A673 (cell line): Measurements from ENCODE around the gene CCDC126. TPM values are rescaled to one million over a fixed set of nuclear protein-coding genes. Genes with fewer than 3 reads are reported as not detected.

Experiments used
- BruUV-seq: library from RNA; stranded (reverse); fragments of 400-500 nt; replicated peaks from 2 replicates; lab custom pipeline; 2021; lab: Mats Ljungman, UMichigan
- CTCF ChIA-PET: fragments of 300-600 bp; sonication (Branson Sonifier 250); formaldehyde crosslinking; loops from one replicate; lab custom pipeline; 2022; ENCODE audit warnings: antibody characterized with exemption; lab: Charles Lee
- POLR2A ChIA-PET: fragments of 300-600 bp; sonication (Branson Sonifier 250); formaldehyde crosslinking; loops from one replicate; lab custom pipeline; 2022; ENCODE audit warnings: antibody characterized with exemption; ENCODE audit not compliant: low non-redundant PET; lab: Charles Lee
- DNase-seq: peaks from one replicate; pipeline ENCODE4 v3.0.0-alpha.2; 2015; ENCODE audit warnings: low spot score
- H3K27ac ChIP-seq: fragments of 200-600 bp; sonication (generic); 2 replicates; pipeline ENCODE4 v1.5.1; 2016; ENCODE audit warnings: mixed run types, low read depth, mild to moderate bottlenecking, mixed read lengths, antibody characterized with exemption, low read length; ENCODE audit not compliant: poor library complexity, severe bottlenecking
- H3K27me3 ChIP-seq: fragments of 200-600 bp; sonication (generic); replicated peaks from 2 replicates; pipeline ENCODE4 v1.6.1; 2017; ENCODE audit warnings: mixed run types, low read depth, mild to moderate bottlenecking, mixed read lengths, antibody characterized with exemption, low read length; ENCODE audit not compliant: insufficient read depth, poor library complexity
- H3K36me3 ChIP-seq: fragments of 200-600 bp; sonication (generic); 2 replicates; pipeline ENCODE4 v1.6.1; 2016; ENCODE audit warnings: mixed run types, mild to moderate bottlenecking, mixed read lengths, antibody characterized with exemption, low read length; ENCODE audit not compliant: insufficient read depth, poor library complexity, severe bottlenecking
- H3K4me1 ChIP-seq: fragments of 200-600 bp; sonication (generic); 2 replicates; pipeline ENCODE4 v1.6.1; 2017; ENCODE audit warnings: mixed run types, mild to moderate bottlenecking, mixed read lengths, antibody characterized with exemption, low read length; ENCODE audit not compliant: insufficient read depth, poor library complexity, severe bottlenecking
- H3K4me3 ChIP-seq: fragments of 200-600 bp; sonication (generic); 2 replicates; pipeline ENCODE4 v1.5.1; 2016; ENCODE audit warnings: low read depth, mixed run types, mild to moderate bottlenecking, mixed read lengths, low read length; ENCODE audit not compliant: poor library complexity, severe bottlenecking
- H3K9me3 ChIP-seq: fragments of 200-600 bp; sonication (generic); 2 replicates; pipeline ENCODE4 v1.6.1; 2016; ENCODE audit warnings: mixed run types, low read depth, mild to moderate bottlenecking, mixed read lengths, antibody characterized with exemption, low read length; ENCODE audit not compliant: poor library complexity, severe bottlenecking
- CTCF ChIP-seq: fragments of 300-800, 200-600 bp; sonication (generic); conservative IDR thresholded peaks from 2 replicates; pipeline ENCODE4 v1.5.1; 2017; ENCODE audit warnings: low read depth, mild to moderate bottlenecking, antibody characterized with exemption, low read length, moderate library complexity, mixed read lengths
- EZH2 ChIP-seq: fragments of 200-600 bp; sonication (generic); IDR thresholded peaks from 2 replicates; pipeline ENCODE4 v1.6.1; 2017; ENCODE audit warnings: borderline replicate concordance, low read depth, mild to moderate bottlenecking, mixed read lengths, antibody characterized with exemption, low read length; ENCODE audit not compliant: poor library complexity, severe bottlenecking
- intact Hi-C: fragments of 100-400 bp; cut with micrococcal nuclease; formaldehyde crosslinking; loops from one replicate; pipeline ENCODE4 v1.10.0; 2022; ENCODE audit not compliant: unreplicated experiment
- total RNA-seq: library from RNA; stranded (reverse); gene quantifications from 2 replicates; pipeline ENCODE4 v1.2.3, GENCODE V29; 2021

The CCDC126 gene
- total RNA-seq, 1 experiment from 2014 or later = 7.4 TPM

GRCh38 chr7:23685731-23686130, 88.5 kb downstream of the CCDC126 start:
- no peak for TF ChIP-seq EZH2
- no peak for TF ChIP-seq CTCF
- Histone ChIP-seq H3K4me1 (no peaks in the 10 kb centered on the region), H3K36me3 (no peaks in the 10 kb centered on the region), H3K27ac (no peak overlapping the region), H3K9me3 (no peaks in the 10 kb centered on the region), H3K4me3 (no peak overlapping the region), H3K27me3 (no peaks in the 10 kb centered on the region)
- ChIA-PET POLR2A (no interaction called here), CTCF (no interaction called here)
- DNase-seq = no peak
- intact Hi-C loops = no loop called here
- BruUV-seq = no TSS peak

- DNase-seq = no peak
- no peak overlapping the region for H3K27ac ChIP-seq
- H3K4me3 ChIP-seq = no peak overlapping the region
- no TSS peak for BruUV-seq
- no peaks in the 10 kb centered on the region for H3K4me1 ChIP-seq
- TF ChIP-seq CTCF (no peak), EZH2 (no peak)
- intact Hi-C loops = no loop called here
- H3K36me3 ChIP-seq = no peaks in the 10 kb centered on the region
- ChIA-PET POLR2A (no interaction called here), CTCF (no interaction called here)
- no peaks in the 10 kb centered on the region for H3K9me3 ChIP-seq
- no peaks in the 10 kb centered on the region for H3K27me3 ChIP-seq
These were observed 89.8 kb downstream of the CCDC126 start for GRCh38 chr7:23687011-23687410.

GRCh38 chr7:23689165-23689564, 92.0 kb downstream of the CCDC126 start:
- no peaks in the 10 kb centered on the region for H3K27me3 ChIP-seq
- POLR2A ChIA-PET = no interaction called here
- no peak for TF ChIP-seq EZH2
- TF ChIP-seq CTCF = no peak
- no peak overlapping the region for H3K4me3 ChIP-seq
- H3K27ac ChIP-seq = no peak overlapping the region
- no peaks in the 10 kb centered on the region for H3K36me3 ChIP-seq
- no peak for DNase-seq
- no peaks in the 10 kb centered on the region for H3K4me1 ChIP-seq
- intact Hi-C loops = loop anchor here (1.0 kb wide), 1 partner anchor 8 kb away; no protein-coding TSS in a partner anchor
- no peaks in the 10 kb centered on the region for H3K9me3 ChIP-seq
- no TSS peak for BruUV-seq
- CTCF ChIA-PET = no interaction called here
